H9 (cell line): ENCODE results near the gene PIP4K2A. TPM values are rescaled to one million over a fixed set of nuclear protein-coding genes. Genes with fewer than 3 reads are reported as not detected.

Experiments
- DNase-seq: peaks from one replicate; pipeline ENCODE4 v3.0.0-alpha.2; 2017
- H2AFZ ChIP-seq: one replicate; pipeline ENCODE4 v1.6.1; 2013; ENCODE audit warnings: mild to moderate bottlenecking, low read length, control low read depth, moderate library complexity
- H2AK5ac ChIP-seq: 2 replicates; pipeline ENCODE4 v1.6.1; 2013; ENCODE audit warnings: low read length, control low read depth, mixed read lengths; ENCODE audit not compliant: insufficient read length
- H2BK120ac ChIP-seq: one replicate; pipeline ENCODE4 v1.6.1; 2013; ENCODE audit warnings: low read depth, mild to moderate bottlenecking, low read length, control low read depth, inconsistent platforms; ENCODE audit not compliant: poor library complexity, severe bottlenecking
- H2BK12ac ChIP-seq: 2 replicates; pipeline ENCODE4 v1.6.1; 2013; ENCODE audit warnings: low read length, control low read depth, mixed read lengths, low read depth; ENCODE audit not compliant: insufficient read length
- H2BK15ac ChIP-seq: 2 replicates; pipeline ENCODE4 v1.6.1; 2013; ENCODE audit warnings: low read depth, low read length, control low read depth
- H2BK20ac ChIP-seq: one replicate; pipeline ENCODE4 v1.6.1; 2013; ENCODE audit warnings: low read depth, mild to moderate bottlenecking, low read length, control low read depth, inconsistent platforms; ENCODE audit not compliant: poor library complexity, severe bottlenecking
- H2BK5ac ChIP-seq: 2 replicates; pipeline ENCODE4 v1.6.1; 2013; ENCODE audit warnings: low read length, control low read depth, mixed read lengths; ENCODE audit not compliant: insufficient read length
- H3K14ac ChIP-seq: 2 replicates; pipeline ENCODE4 v1.6.1; 2013; ENCODE audit warnings: low read length, control low read depth; ENCODE audit not compliant: insufficient read depth
- H3K18ac ChIP-seq: 2 replicates; pipeline ENCODE4 v1.6.1; 2013; ENCODE audit warnings: low read depth, mild to moderate bottlenecking, mixed read lengths, low read length, control low read depth; ENCODE audit not compliant: insufficient read length
- H3K23ac ChIP-seq: 2 replicates; pipeline ENCODE4 v1.6.1; 2013; ENCODE audit warnings: low read length, control low read depth, mixed read lengths, low read depth; ENCODE audit not compliant: insufficient read length
- H3K23me2 ChIP-seq: 2 replicates; pipeline ENCODE4 v1.6.1; 2013; ENCODE audit warnings: low read depth, mild to moderate bottlenecking, mixed read lengths, low read length, control low read depth; ENCODE audit not compliant: insufficient read length, poor library complexity, severe bottlenecking
- H3K27ac ChIP-seq: 2 replicates; pipeline ENCODE4 v1.5.1; 2013; ENCODE audit warnings: low read length, control low read depth, mixed read lengths, low read depth; ENCODE audit not compliant: insufficient read length
- H3K27me3 ChIP-seq: 2 replicates; pipeline ENCODE4 v1.6.1; 2013; ENCODE audit warnings: low read length, control low read depth, inconsistent platforms; ENCODE audit not compliant: insufficient read depth
- H3K4ac ChIP-seq: 2 replicates; pipeline ENCODE4 v1.6.1; 2013; ENCODE audit warnings: low read depth, mild to moderate bottlenecking, control low read depth, inconsistent platforms, low read length, moderate library complexity
- H3K4me1 ChIP-seq: 2 replicates; pipeline ENCODE4 v1.6.1; 2013; ENCODE audit warnings: low read length, control low read depth, inconsistent platforms; ENCODE audit not compliant: insufficient read depth
- H3K4me2 ChIP-seq: 2 replicates; pipeline ENCODE4 v1.6.1; 2013; ENCODE audit warnings: low read length, control low read depth, mixed read lengths; ENCODE audit not compliant: insufficient read length, insufficient read depth
- H3K56ac ChIP-seq: 2 replicates; pipeline ENCODE4 v1.6.1; 2013; ENCODE audit warnings: low read depth, mild to moderate bottlenecking, mixed read lengths, low read length, control low read depth; ENCODE audit not compliant: insufficient read length
- H3K79me1 ChIP-seq: 2 replicates; pipeline ENCODE4 v1.6.1; 2013; ENCODE audit warnings: low read depth, mild to moderate bottlenecking, moderate library complexity, low read length, control low read depth, inconsistent platforms; ENCODE audit not compliant: insufficient read depth, poor library complexity, severe bottlenecking
- H3K79me2 ChIP-seq: 2 replicates; pipeline ENCODE4 v1.6.1; 2013; ENCODE audit warnings: low read length, control low read depth, inconsistent platforms; ENCODE audit not compliant: insufficient read depth
- H3K9ac ChIP-seq: 2 replicates; pipeline ENCODE4 v1.6.1; 2013; ENCODE audit warnings: low read length, control low read depth, mixed read lengths; ENCODE audit not compliant: insufficient read length; ENCODE audit errors: extremely low read depth
- H3K9me3 ChIP-seq: one replicate; pipeline ENCODE4 v1.6.1; 2013; ENCODE audit warnings: low read depth, low read length, inconsistent platforms; ENCODE audit not compliant: control insufficient read depth
- H3T11ph ChIP-seq: one replicate; pipeline ENCODE4 v1.6.1; 2013; ENCODE audit warnings: mild to moderate bottlenecking, low read length, control low read depth, inconsistent platforms
- H4K20me1 ChIP-seq: one replicate; pipeline ENCODE4 v1.6.1; 2013; ENCODE audit not compliant: control insufficient read depth, insufficient read length, insufficient read depth
- H4K5ac ChIP-seq: 2 replicates; pipeline ENCODE4 v1.6.1; 2013; ENCODE audit warnings: low read depth, mild to moderate bottlenecking, mixed read lengths, low read length, control low read depth; ENCODE audit not compliant: insufficient read length
- H4K8ac ChIP-seq: replicated peaks from 2 replicates; pipeline ENCODE4 v1.6.1; 2013; ENCODE audit warnings: low read length, control low read depth, mixed read lengths, low read depth; ENCODE audit not compliant: insufficient read length
- H4K91ac ChIP-seq: 2 replicates; pipeline ENCODE4 v1.6.1; 2013; ENCODE audit warnings: low read depth, mild to moderate bottlenecking, moderate library complexity, mixed read lengths, low read length, control low read depth; ENCODE audit not compliant: insufficient read length
- H3K27ac Mint-ChIP-seq, 3 experiments: 2 replicates in 2 of 3; 3 replicates in 1 of 3; pipeline ENCODE4 v1.8.0; 2020 to 2021; ENCODE audit warnings: mixed read lengths in 3 of 3, mild to moderate bottlenecking in 1 of 3, moderate library complexity in 1 of 3
- H3K27me3 Mint-ChIP-seq: 2 replicates; pipeline ENCODE4 v1.8.0; 2021; ENCODE audit warnings: low read depth, mild to moderate bottlenecking, moderate library complexity, mixed read lengths
- H3K36me3 Mint-ChIP-seq, 3 experiments: 2 replicates in 2 of 3; 3 replicates in 1 of 3; pipeline ENCODE4 v1.8.0; 2020 to 2021; ENCODE audit warnings: low read depth in 3 of 3, mixed read lengths in 3 of 3; ENCODE audit not compliant: insufficient read depth in 1 of 3
- H3K4me1 Mint-ChIP-seq, 2 experiments: 2 replicates each; pipeline ENCODE4 v1.8.0; 2020; ENCODE audit warnings: mixed read lengths in 2 of 2
- H3K4me3 Mint-ChIP-seq, 2 experiments: 2 replicates in 1 of 2; 3 replicates in 1 of 2; pipeline ENCODE4 v1.8.0; 2020 to 2021; ENCODE audit warnings: mild to moderate bottlenecking in 2 of 2, mixed read lengths in 2 of 2, moderate library complexity in 1 of 2
- H3K9me3 Mint-ChIP-seq, 2 experiments: 2 replicates in 1 of 2; 3 replicates in 1 of 2; pipeline ENCODE4 v1.8.0; 2020; ENCODE audit warnings: mild to moderate bottlenecking in 2 of 2, mixed read lengths in 2 of 2, moderate library complexity in 1 of 2
- WGBS: extraction: QIAGEN DNeasy Blood & Tissue Kit; methylation state at CpG from one replicate; pipeline ENCODE4 v1.1.7; 2013; ENCODE audit warnings: missing lambda C conversion rate, low lambda C conversion rate, mixed read lengths; ENCODE audit not compliant: insufficient read length; ENCODE audit errors: extremely low coverage; 5-methylcytosine and 5-hydroxymethylcytosine counted together
- total RNA-seq: library from RNA; stranded (reverse); gene quantifications from 2 replicates; pipeline ENCODE4 v1.2.1, GENCODE V29; 2021
- TF ChIP-seq, protein P1 (sequence below): fragments of 200-600 bp; sonication (generic); conservative IDR thresholded peaks from 3 replicates; pipeline ENCODE4 v1.8.0; 2021; ENCODE audit warnings: antibody characterized with exemption, mild to moderate bottlenecking

Gene PIP4K2A
- total RNA-seq, 1 experiment from 2014 or later: 33.6 TPM

DNA sequence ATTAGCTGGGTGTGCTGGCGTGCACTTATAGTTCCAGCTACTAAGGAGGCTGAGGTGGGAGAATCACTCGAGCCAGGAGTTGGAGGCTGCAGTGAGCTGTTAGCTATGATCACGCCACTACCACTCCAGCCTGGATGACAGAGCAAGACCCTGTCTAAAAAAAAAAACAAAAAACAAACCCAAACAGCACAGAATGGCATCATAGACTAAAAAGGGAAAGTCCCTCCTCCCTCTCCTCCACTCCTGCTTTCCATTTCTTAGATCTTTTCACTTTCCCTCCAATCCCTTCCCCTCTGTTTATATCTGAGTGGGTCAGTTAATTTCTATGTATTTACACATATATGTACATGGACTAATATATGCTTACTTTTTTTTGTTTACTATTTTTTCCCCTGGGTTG is 10.4 kb upstream of the PIP4K2A start:
- Histone ChIP-seq H3K56ac (no peak overlapping the region), H4K20me1 (no peaks in the 10 kb centered on the region), H3K23me2 (no peaks in the 10 kb centered on the region), H3T11ph (no peak overlapping the region), H2BK20ac (no peak overlapping the region), H2BK5ac (no peak overlapping the region), H3K4me1 (no peaks in the 10 kb centered on the region; the same call in 1 of the 2 replicates), H3K4me2 (no peak overlapping the region), H3K9me3 (no peaks in the 10 kb centered on the region), H4K8ac (no peak overlapping the region), H4K5ac (no peak overlapping the region), H3K23ac (no peak overlapping the region), H4K91ac (no peak overlapping the region), H2BK120ac (no peak overlapping the region), H3K9ac (no peak overlapping the region), H3K27ac (no peak overlapping the region), H3K4ac (no peak overlapping the region), H2AFZ (no peak overlapping the region), H3K14ac (no peak overlapping the region), H3K27me3 (no peaks in the 10 kb centered on the region), H3K79me2 (no peaks in the 10 kb centered on the region), H2AK5ac (no peak overlapping the region), H2BK12ac (no peak overlapping the region), H2BK15ac (no peak overlapping the region), H3K79me1 (no peaks in the 10 kb centered on the region), H3K18ac (no peak overlapping the region)
- Mint-ChIP-seq H3K4me1 (peaks cover 10 to 11% of the 10 kb centered on the region in 2 experiments; a peak in 3 of 4 replicates), H3K27me3 (peaks cover 2% of the 10 kb centered on the region; the same call in 1 of the 2 replicates), H3K36me3 (no peaks in the 10 kb centered on the region), H3K27ac (no peak overlapping the region), H3K4me3 (no peak overlapping the region), H3K9me3 (no peaks in the 10 kb centered on the region)
- DNase-seq: no peak
- TF ChIP-seq, protein P1, sequence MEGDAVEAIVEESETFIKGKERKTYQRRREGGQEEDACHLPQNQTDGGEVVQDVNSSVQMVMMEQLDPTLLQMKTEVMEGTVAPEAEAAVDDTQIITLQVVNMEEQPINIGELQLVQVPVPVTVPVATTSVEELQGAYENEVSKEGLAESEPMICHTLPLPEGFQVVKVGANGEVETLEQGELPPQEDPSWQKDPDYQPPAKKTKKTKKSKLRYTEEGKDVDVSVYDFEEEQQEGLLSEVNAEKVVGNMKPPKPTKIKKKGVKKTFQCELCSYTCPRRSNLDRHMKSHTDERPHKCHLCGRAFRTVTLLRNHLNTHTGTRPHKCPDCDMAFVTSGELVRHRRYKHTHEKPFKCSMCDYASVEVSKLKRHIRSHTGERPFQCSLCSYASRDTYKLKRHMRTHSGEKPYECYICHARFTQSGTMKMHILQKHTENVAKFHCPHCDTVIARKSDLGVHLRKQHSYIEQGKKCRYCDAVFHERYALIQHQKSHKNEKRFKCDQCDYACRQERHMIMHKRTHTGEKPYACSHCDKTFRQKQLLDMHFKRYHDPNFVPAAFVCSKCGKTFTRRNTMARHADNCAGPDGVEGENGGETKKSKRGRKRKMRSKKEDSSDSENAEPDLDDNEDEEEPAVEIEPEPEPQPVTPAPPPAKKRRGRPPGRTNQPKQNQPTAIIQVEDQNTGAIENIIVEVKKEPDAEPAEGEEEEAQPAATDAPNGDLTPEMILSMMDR: no peak
- WGBS: no CpG with 5 or more reads among the region's 3 CpGs
